Ovary (tissue), 3 donors: Measurements from ENCODE around the gene MTMR11.

Source experiments
- CTCF ChIP-seq, 3 donors: fragments of 450-650 bp in 2 of 3; fragments of 200-600 bp in 1 of 3; IDR thresholded peaks; one replicate each; pipeline versions ENCODE4 v1.5.1 to v1.8.0; 2016 to 2022; ENCODE audit warnings: antibody characterized with exemption in 3 of 3, mild to moderate bottlenecking in 1 of 3
- EP300 ChIP-seq: sonication (generic); formaldehyde crosslinking; IDR thresholded peaks from one replicate; pipeline ENCODE4 v1.6.1; 2017; ENCODE audit warnings: antibody characterized with exemption
- donor health status: DM: no; HTN: no; CAD: no.

GRCh38 chr1:149966405-149966804, 29.7 kb upstream of the MTMR11 start:
- no peak for TF ChIP-seq CTCF (IDR thresholded peaks at IDR 0.05)
- TF ChIP-seq EP300, result no peak
